KMS-11 (cell line): Measurements from ENCODE around the gene PRAME.

Source experiments
- H2AFZ ChIP-seq: fragments of 200-600 bp; sonication (generic); 2 replicates; pipeline ENCODE4 v1.6.1; 2016; ENCODE audit warnings: antibody characterized with exemption, mixed run types, low read depth
- H3K27ac ChIP-seq: fragments of 200-600 bp; sonication (generic); 2 replicates; pipeline ENCODE4 v1.6.1; 2016; ENCODE audit warnings: mild to moderate bottlenecking, mixed run types
- H3K27me3 ChIP-seq: fragments of 200-600 bp; sonication (generic); 2 replicates; pipeline ENCODE4 v1.6.1; 2017; ENCODE audit warnings: mild to moderate bottlenecking, low read depth, mixed run types, moderate library complexity; ENCODE audit not compliant: insufficient read depth
- H3K36me3 ChIP-seq: fragments of 200-600 bp; sonication (generic); 2 replicates; pipeline ENCODE4 v1.6.1; 2017; ENCODE audit warnings: mild to moderate bottlenecking, mixed run types; ENCODE audit not compliant: insufficient read depth
- H3K4me1 ChIP-seq: fragments of 200-600 bp; sonication (generic); 2 replicates; pipeline ENCODE4 v1.6.1; 2016; ENCODE audit warnings: mild to moderate bottlenecking, low read depth, mixed run types; ENCODE audit not compliant: poor library complexity, severe bottlenecking
- H3K4me2 ChIP-seq: fragments of 200-600 bp; sonication (generic); 2 replicates; pipeline ENCODE4 v1.7.0; 2016; ENCODE audit warnings: mild to moderate bottlenecking, mixed run types
- H3K4me3 ChIP-seq: fragments of 200-600 bp; sonication (generic); IDR thresholded peaks from 2 replicates; pipeline ENCODE4 v1.6.1; 2017; ENCODE audit warnings: low read depth, low read length, mixed read lengths; ENCODE audit not compliant: insufficient read depth
- H3K79me2 ChIP-seq: fragments of 200-600 bp; sonication (generic); 2 replicates; pipeline ENCODE4 v1.6.1; 2016; ENCODE audit warnings: low read depth, mixed run types; ENCODE audit not compliant: insufficient read depth
- H3K9ac ChIP-seq: fragments of 200-600 bp; sonication (generic); 2 replicates; pipeline ENCODE4 v1.6.1; 2016; ENCODE audit warnings: mild to moderate bottlenecking, mixed run types
- H4K20me1 ChIP-seq: fragments of 200-600 bp; sonication (generic); 2 replicates; pipeline ENCODE4 v1.6.1; 2016; ENCODE audit warnings: mild to moderate bottlenecking, mixed run types; ENCODE audit not compliant: insufficient read depth
- TF ChIP-seq, protein P1 (sequence below): fragments of 200-600 bp; sonication (generic); conservative IDR thresholded peaks from 2 replicates; pipeline ENCODE4 v1.6.1; 2017; ENCODE audit warnings: low read depth, mild to moderate bottlenecking, antibody characterized with exemption, low read length, moderate library complexity, mixed read lengths

The PRAME gene

DNA sequence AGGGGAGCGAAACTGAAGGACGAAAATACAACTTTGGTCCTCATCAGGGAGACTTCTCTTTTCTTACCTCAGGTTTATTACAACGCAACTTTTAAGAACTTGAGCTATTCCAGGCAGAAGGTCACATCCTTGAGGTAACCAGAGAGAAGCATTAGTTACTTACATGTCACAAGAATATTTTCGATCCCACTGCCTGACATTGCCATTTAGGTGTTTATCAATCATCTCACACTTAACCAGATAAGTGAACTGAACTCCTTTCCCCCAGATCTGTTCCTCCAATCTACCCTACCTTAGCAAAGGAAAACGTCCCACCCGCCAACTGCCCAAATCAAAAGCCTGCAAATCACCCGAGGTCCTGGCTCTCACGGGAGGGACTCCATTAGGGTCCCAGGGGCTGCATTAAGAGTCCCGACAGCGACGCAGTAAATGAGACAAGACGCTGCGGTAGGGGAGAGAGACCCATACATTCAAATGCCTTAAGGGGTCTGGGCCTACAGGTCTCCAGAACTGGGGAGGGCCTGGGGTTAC is 51.3 kb downstream of the PRAME start:
- no peaks in the 10 kb centered on the region for H3K27me3 ChIP-seq
- TF ChIP-seq, protein P1, sequence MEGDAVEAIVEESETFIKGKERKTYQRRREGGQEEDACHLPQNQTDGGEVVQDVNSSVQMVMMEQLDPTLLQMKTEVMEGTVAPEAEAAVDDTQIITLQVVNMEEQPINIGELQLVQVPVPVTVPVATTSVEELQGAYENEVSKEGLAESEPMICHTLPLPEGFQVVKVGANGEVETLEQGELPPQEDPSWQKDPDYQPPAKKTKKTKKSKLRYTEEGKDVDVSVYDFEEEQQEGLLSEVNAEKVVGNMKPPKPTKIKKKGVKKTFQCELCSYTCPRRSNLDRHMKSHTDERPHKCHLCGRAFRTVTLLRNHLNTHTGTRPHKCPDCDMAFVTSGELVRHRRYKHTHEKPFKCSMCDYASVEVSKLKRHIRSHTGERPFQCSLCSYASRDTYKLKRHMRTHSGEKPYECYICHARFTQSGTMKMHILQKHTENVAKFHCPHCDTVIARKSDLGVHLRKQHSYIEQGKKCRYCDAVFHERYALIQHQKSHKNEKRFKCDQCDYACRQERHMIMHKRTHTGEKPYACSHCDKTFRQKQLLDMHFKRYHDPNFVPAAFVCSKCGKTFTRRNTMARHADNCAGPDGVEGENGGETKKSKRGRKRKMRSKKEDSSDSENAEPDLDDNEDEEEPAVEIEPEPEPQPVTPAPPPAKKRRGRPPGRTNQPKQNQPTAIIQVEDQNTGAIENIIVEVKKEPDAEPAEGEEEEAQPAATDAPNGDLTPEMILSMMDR = no peak
- no peak overlapping the region for H3K4me3 ChIP-seq
- H3K36me3 ChIP-seq = no peaks in the 10 kb centered on the region
- H2AFZ ChIP-seq = peak overlapping the region; percentile 79
- H3K4me2 ChIP-seq = peak overlapping the region; percentile 93
- peak overlapping the region; percentile 35; the same call in 1 of the 2 replicates for H3K9ac ChIP-seq
- no peaks in the 10 kb centered on the region for H3K79me2 ChIP-seq
- no peaks in the 10 kb centered on the region for H4K20me1 ChIP-seq
- H3K27ac ChIP-seq = no peak overlapping the region
- peaks cover 8% of the 10 kb centered on the region for H3K4me1 ChIP-seq

DNA sequence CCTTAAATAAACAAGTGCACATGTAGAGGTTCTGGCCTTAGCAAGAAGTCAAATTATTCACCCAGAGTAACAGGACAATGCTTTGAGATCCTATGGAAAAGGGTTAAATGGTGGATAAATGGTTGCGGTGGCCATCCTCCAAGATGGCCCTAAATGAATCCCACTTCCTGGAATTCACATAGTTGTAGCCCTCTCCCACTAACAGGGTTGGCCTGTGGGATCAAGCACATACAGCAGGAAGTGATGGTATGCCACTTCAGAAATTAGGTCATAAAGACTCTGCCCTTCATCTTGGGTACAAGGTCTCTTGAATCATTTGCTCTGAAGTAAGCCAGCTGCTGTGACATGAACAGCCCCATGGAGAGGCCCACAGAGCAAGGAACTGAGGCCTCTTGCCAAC is 52.3 kb downstream of the PRAME start:
- no peak overlapping the region for H2AFZ ChIP-seq
- no peaks in the 10 kb centered on the region for H3K79me2 ChIP-seq
- no peaks in the 10 kb centered on the region for H4K20me1 ChIP-seq
- H3K27ac ChIP-seq = no peak overlapping the region
- H3K4me3 ChIP-seq = no peak overlapping the region
- H3K4me2 ChIP-seq = no peak overlapping the region
- H3K4me1 ChIP-seq = peaks cover 8% of the 10 kb centered on the region
- no peak overlapping the region for H3K9ac ChIP-seq
- TF ChIP-seq, protein P1 = no peak
- H3K27me3 ChIP-seq = no peaks in the 10 kb centered on the region
- no peaks in the 10 kb centered on the region for H3K36me3 ChIP-seq

DNA sequence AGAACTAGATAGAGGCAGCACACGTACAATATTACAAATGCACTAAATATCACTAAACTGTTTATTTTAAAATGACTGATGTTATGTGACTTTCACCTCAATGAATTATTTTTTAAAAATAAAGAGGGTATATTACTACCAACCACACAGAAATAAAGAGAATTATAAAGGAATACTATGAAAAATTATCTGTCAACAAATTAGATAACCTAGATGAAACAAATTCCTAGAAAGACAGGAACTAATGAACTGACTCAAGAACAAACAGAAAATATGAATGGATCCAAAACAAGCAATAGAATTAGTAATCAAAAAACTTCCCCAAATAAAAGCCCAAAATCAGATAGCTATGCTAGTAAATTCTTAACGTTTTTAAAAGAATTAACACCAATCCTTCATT is 60.8 kb downstream of the PRAME start:
- TF ChIP-seq, protein P1 = no peak
- Histone ChIP-seq H3K36me3 (no peaks in the 10 kb centered on the region), H2AFZ (no peak overlapping the region), H3K27me3 (no peaks in the 10 kb centered on the region), H3K27ac (no peak overlapping the region), H3K9ac (no peak overlapping the region), H3K4me1 (no peaks in the 10 kb centered on the region), H3K4me2 (no peak overlapping the region), H4K20me1 (no peaks in the 10 kb centered on the region), H3K4me3 (no peak overlapping the region), H3K79me2 (0 out of 2 replicates have a peak, but pooled peaks cover 6% of the 10 kb centered on the region)
